Tibial artery (tissue), 4 donors: Measurements from ENCODE around the gene BMP8B.

Experiments
- DNase-seq, 2 donors: peaks; one replicate each; pipeline ENCODE4 v3.0.0-alpha.2; 2019
- H3K27ac ChIP-seq, 2 donors: fragments of 200-600 bp; sonication (generic) in 1 of 2; 1 replicate in 1 of 2; 2 replicates in 1 of 2; pipeline ENCODE4 v1.5.1; 2018 to 2019; ENCODE audit warnings: mild to moderate bottlenecking in 1 of 2
- H3K27me3 ChIP-seq, 2 donors: fragments of 200-600 bp; sonication (generic) in 1 of 2; one replicate each; pipeline versions ENCODE4 v1.5.1 to v1.6.0; 2016 to 2019
- H3K36me3 ChIP-seq, 3 donors: fragments of 200-600 bp; sonication (generic) in 2 of 3; one replicate each; pipeline ENCODE4 v1.5.1; 2016 to 2019; ENCODE audit warnings: mild to moderate bottlenecking in 2 of 3
- H3K4me1 ChIP-seq, 4 donors: fragments of 200-600 bp; sonication (generic) in 2 of 4; 1 replicate in 3 of 4; 2 replicates in 1 of 4; pipeline ENCODE4 v1.5.1; 2016 to 2019
- H3K4me3 ChIP-seq, 2 donors: fragments of 200-600 bp; sonication (generic) in 1 of 2; 1 replicate in 1 of 2; 2 replicates in 1 of 2; pipeline ENCODE4 v1.5.1; 2018 to 2019; ENCODE audit warnings: mild to moderate bottlenecking in 2 of 2
- H3K9me3 ChIP-seq, 3 donors: fragments of 200-600 bp; sonication (generic) in 1 of 3; one replicate each; pipeline ENCODE4 v1.5.1; 2016 to 2019
- CTCF ChIP-seq, 2 experiments: fragments of 200-600 bp in 1 of 2; fragments of 450-650 bp in 1 of 2; IDR thresholded peaks; one replicate each; pipeline ENCODE4 v1.5.1; 2017 to 2019; ENCODE audit warnings: antibody characterized with exemption in 2 of 2, mild to moderate bottlenecking in 1 of 2, moderate library complexity in 1 of 2
- intact Hi-C: fragments of 100-400 bp; cut with DNase I; formaldehyde crosslinking; loops from one replicate; pipeline ENCODE4 v1.15.0; 2023; ENCODE audit warnings: low total_unique reads

Gene BMP8B

DNA sequence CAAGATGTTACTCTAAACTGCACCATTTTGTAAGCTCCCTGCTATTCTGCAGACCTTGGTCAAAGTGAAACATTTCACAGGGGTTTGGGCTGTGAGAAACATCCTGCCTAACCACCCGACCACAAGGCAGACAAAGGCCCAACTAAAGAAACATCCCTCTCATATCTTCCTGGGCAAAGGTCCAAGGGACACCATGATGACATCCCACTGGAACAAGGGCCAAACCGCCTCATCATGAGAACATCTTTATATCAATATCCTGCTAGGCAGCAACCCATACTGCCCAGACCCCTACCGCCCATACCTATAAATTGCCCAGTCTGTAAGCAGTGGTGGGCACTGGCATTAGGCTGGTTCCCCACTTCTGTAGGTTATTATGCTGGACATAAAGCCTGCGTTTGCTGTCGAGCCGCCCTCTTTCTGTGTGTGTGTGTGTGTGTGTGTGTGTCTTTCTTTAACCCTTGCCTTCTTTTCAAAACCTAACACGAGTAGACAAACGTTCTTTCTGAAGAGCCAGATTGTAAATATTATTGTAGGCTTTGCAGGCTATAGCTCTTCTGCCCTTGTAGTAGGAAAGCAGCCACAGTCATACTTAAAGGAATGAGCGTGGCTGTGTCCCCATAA, 51.0 kb downstream of the BMP8B start:
- peaks cover 0 to 22% of the 10 kb centered on the region in 2 donors for H3K27me3 ChIP-seq
- TF ChIP-seq CTCF (IDR thresholded peaks at IDR 0.05), result no peak
- H3K27ac ChIP-seq, result no peak overlapping the region
- H3K9me3 ChIP-seq, result no peaks in the 10 kb centered on the region
- intact Hi-C loops, result no loop called here
- peaks cover 0 to 20% (median 10%) of the 10 kb centered on the region in 4 donors for H3K4me1 ChIP-seq
- no peak for DNase-seq
- H3K4me3 ChIP-seq, result no peak overlapping the region
- H3K36me3 ChIP-seq, result peaks cover 15 to 24% (median 22%) of the 10 kb centered on the region in 3 donors

DNA sequence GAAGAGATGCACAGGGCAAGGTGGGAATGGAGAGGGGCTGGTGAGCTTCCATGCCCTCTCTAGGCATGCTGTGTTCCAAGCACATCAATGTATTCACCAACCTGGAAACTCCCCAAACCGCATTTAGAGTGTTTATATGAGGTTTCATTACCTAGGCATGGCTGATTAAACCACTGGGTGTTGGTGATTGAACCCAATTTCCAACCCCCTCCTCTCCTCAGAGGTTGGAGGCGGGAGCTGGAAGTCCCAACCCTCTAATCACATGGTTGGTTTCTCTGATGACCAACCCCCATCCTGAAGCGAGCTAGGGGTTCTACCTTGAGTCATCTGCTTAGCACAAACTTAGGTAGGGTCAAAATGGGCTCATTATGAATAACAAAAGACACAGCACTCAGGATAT, 52.9 kb downstream of the BMP8B start:
- intact Hi-C loops, result no loop called here
- H3K4me3 ChIP-seq, result no peak overlapping the region

DNA sequence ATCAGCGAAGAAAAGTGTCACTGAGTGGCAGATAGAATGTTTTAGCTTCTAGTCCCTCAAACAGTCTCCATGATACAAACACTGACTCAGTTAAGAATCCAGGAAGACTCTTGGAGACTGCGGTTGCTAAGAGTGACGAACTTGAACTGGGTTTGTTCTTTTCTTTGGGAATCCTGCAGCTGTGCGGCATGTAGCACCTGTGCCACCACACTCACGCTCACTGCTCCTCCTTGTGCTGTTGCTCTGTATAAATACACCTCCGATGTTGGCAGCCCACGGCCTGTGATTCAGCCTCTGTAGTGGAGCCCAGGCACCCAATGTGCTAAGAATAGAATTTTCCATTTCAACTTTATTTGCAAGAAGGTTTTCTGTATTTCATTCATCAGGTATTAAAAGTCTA, 55.5 kb downstream of the BMP8B start:
- no peaks in the 10 kb centered on the region for H3K36me3 ChIP-seq
- H3K27ac ChIP-seq, result no peak overlapping the region
- DNase-seq, result no peak
- no peaks in the 10 kb centered on the region for H3K9me3 ChIP-seq
- peaks cover 0 to 4% (median 0%) of the 10 kb centered on the region in 4 donors for H3K4me1 ChIP-seq
- intact Hi-C loops, result no loop called here
- no peak for TF ChIP-seq CTCF (IDR thresholded peaks at IDR 0.05)
- H3K27me3 ChIP-seq, result peaks cover 0 to 43% of the 10 kb centered on the region in 2 donors
- H3K4me3 ChIP-seq, result no peak overlapping the region

More for the DNA sequence above, 52.9 kb downstream of the BMP8B start:
- peaks cover 0 to 20% (median 10%) of the 10 kb centered on the region in 4 donors for H3K4me1 ChIP-seq
- no peak for TF ChIP-seq CTCF (IDR thresholded peaks at IDR 0.05)
- no peak overlapping the region for H3K27ac ChIP-seq
- peaks cover 0 to 29% of the 10 kb centered on the region in 2 donors for H3K27me3 ChIP-seq
- H3K9me3 ChIP-seq, result no peaks in the 10 kb centered on the region
- DNase-seq, result no peak
- peaks cover 0 to 6% (median 6%) of the 10 kb centered on the region in 3 donors for H3K36me3 ChIP-seq

DNA sequence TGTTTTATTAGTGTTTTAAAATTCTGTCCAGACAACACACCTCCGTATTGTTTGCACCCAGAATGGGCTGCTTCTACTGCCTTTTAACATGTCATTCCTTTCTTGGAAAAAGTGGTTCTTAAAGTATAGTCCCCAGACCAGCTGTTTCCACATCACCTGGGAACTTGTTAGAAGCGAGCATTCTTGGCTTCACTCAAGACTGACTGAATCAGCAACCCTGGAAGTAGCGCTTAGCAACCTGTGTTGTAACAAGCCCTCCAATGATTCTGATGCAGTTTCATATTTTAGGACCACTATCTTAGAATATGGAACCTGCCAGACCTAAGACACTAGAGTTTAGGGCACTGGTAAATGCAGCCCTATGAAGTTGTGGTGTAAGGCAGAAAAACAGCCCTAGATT, 55.9 kb downstream of the BMP8B start:
- Histone ChIP-seq H3K4me3 (no peak overlapping the region), H3K27ac (no peak overlapping the region), H3K27me3 (peaks cover 0 to 48% of the 10 kb centered on the region in 2 donors), H3K4me1 (peaks cover 0 to 4% (median 0%) of the 10 kb centered on the region in 4 donors), H3K9me3 (no peaks in the 10 kb centered on the region), H3K36me3 (no peaks in the 10 kb centered on the region)
- TF ChIP-seq CTCF (IDR thresholded peaks at IDR 0.05), result no peak
- no peak for DNase-seq
- intact Hi-C loops, result no loop called here

- TF ChIP-seq CTCF (IDR thresholded peaks at IDR 0.05), result no peak
- peaks cover 0 to 38% of the 10 kb centered on the region in 2 donors for H3K27me3 ChIP-seq
- intact Hi-C loops, result no loop called here
Measured at GRCh38 chr1:39729842-39730241, 58.8 kb downstream of the BMP8B start.

More at GRCh38 chr1:39729842-39730241, 58.8 kb downstream of the BMP8B start:
- Histone ChIP-seq H3K27ac (no peak overlapping the region), H3K9me3 (no peaks in the 10 kb centered on the region), H3K36me3 (no peaks in the 10 kb centered on the region), H3K4me3 (no peak overlapping the region), H3K4me1 (peaks cover 0 to 4% (median 0%) of the 10 kb centered on the region in 4 donors)
- no peak for DNase-seq
